Measurements from ENCODE around the gene NOTCH3.

The NOTCH3 gene

DNA sequence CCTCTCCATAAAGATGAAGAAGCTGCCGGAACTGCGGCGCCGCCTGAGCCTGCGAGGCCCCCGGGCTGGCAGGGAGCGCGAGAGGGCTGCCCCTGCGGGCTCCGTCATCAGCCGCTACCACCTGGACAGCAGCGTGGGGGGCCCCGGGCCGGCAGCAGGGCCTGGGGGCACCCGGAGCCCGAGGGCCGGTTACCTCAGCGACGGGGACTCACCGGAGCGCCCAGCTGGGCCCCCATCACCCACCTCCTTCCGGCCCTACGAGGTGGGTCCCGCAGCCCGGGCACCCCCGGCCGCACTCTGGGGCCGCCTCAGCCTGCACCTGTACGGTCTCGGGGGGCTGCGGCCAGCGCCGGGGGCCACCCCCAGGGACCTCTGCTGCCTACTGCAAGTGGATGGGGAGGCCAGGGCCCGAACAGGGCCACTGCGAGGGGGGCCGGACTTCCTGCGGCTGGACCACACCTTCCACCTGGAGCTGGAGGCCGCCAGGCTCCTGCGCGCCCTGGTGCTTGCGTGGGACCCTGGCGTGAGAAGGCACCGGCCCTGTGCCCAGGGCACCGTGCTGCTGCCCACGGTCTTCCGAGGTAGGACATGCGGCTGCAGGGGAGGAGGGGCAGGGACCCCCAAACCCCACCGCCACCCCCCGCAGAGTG lies 90.9 kb downstream of the NOTCH3 start:
- DNase-seq (ENCODE audit: insufficient read length, low spot score) (no peak), FAIRE-seq (no peak)

Data from HTR-8/SVneo (cell line).